Neural cell (in vitro differentiated cells): Measurements from ENCODE around the gene SLC6A16. TPM values are rescaled to one million over a fixed set of nuclear protein-coding genes. Genes with fewer than 3 reads are reported as not detected.
"Not testable (repeated sequence)": the region's sequence is repeated elsewhere in the genome, so short reads cannot be mapped to it uniquely, and the experiment has no call there.

Experiments
- H2AFZ ChIP-seq: fragments of 200-600, 300-800 bp; sonication (generic), shearing (Covaris generic); 2 replicates; pipeline ENCODE4 v1.6.0; 2014; ENCODE audit warnings: low read depth, mild to moderate bottlenecking, antibody characterized with exemption, low read length, moderate library complexity
- H3F3A ChIP-seq: fragments of 200-600 bp; shearing (Covaris generic); 2 replicates; pipeline ENCODE4 v1.6.1; 2016; ENCODE audit warnings: mild to moderate bottlenecking, moderate library complexity, mixed read lengths, antibody characterized with exemption, low read length; ENCODE audit not compliant: insufficient read depth, poor library complexity, severe bottlenecking
- H3K27ac ChIP-seq: fragments of 200-600, 300-800 bp; sonication (generic), shearing (Covaris generic); 2 replicates; pipeline ENCODE4 v1.5.1; 2014; ENCODE audit warnings: mild to moderate bottlenecking, low read length, moderate library complexity
- H3K27me3 ChIP-seq: fragments of 300-800, 200-600 bp; sonication (generic), shearing (Covaris generic); 2 replicates; pipeline ENCODE4 v1.6.0; 2014; ENCODE audit warnings: mild to moderate bottlenecking, low read depth, low read length, moderate library complexity; ENCODE audit not compliant: insufficient read depth
- H3K36me3 ChIP-seq: fragments of 300-800, 200-600 bp; sonication (generic), shearing (Covaris generic); 2 replicates; pipeline ENCODE4 v1.5.1; 2014; ENCODE audit warnings: mild to moderate bottlenecking, antibody characterized with exemption, low read length, moderate library complexity; ENCODE audit not compliant: insufficient read depth
- H3K4me2 ChIP-seq: fragments of 300-800, 200-600 bp; sonication (generic), shearing (Covaris generic); 2 replicates; pipeline ENCODE4 v1.6.0; 2014; ENCODE audit warnings: mild to moderate bottlenecking, low read length
- H3K4me3 ChIP-seq: fragments of 300-800, 200-600 bp; sonication (generic), shearing (Covaris generic); 2 replicates; pipeline ENCODE4 v1.5.1; 2014; ENCODE audit warnings: mild to moderate bottlenecking, low read length, moderate library complexity
- H3K79me2 ChIP-seq: fragments of 200-600 bp; shearing (Covaris generic); replicated peaks from 2 replicates; pipeline ENCODE4 v1.6.0; 2014; ENCODE audit warnings: mild to moderate bottlenecking, low read length, moderate library complexity; ENCODE audit not compliant: insufficient read depth
- H3K9ac ChIP-seq: fragments of 300-800, 200-600 bp; sonication (generic), shearing (Covaris generic); 2 replicates; pipeline ENCODE4 v1.6.1; 2016; ENCODE audit warnings: mild to moderate bottlenecking, low read length, mixed read lengths
- H3K9me2 ChIP-seq: fragments of 200-600 bp; shearing (Covaris generic); 2 replicates; pipeline ENCODE4 v1.6.1; 2016; ENCODE audit warnings: mild to moderate bottlenecking, low read length, mixed read lengths; ENCODE audit not compliant: insufficient read depth
- H3K9me3 ChIP-seq: fragments of 200-600, 300-800 bp; sonication (generic), shearing (Covaris generic); 2 replicates; pipeline ENCODE4 v1.6.1; 2016; ENCODE audit warnings: mild to moderate bottlenecking, mixed run types, low read length, moderate library complexity, mixed read lengths
- H4K20me1 ChIP-seq: fragments of 200-600 bp; shearing (Covaris generic); 2 replicates; pipeline ENCODE4 v1.6.1; 2016; ENCODE audit warnings: mild to moderate bottlenecking, mixed run types; ENCODE audit not compliant: insufficient read depth
- CTCF ChIP-seq: fragments of 450-650 bp; IDR thresholded peaks from 2 replicates; pipeline ENCODE4 v1.5.1; 2014; ENCODE audit warnings: antibody characterized with exemption, mild to moderate bottlenecking, moderate library complexity; ENCODE audit not compliant: poor library complexity, severe bottlenecking
- EP300 ChIP-seq: fragments of 450-650 bp; conservative IDR thresholded peaks from 2 replicates; pipeline ENCODE4 v1.6.1; 2014; ENCODE audit warnings: antibody characterized with exemption, mild to moderate bottlenecking, moderate library complexity; ENCODE audit not compliant: poor library complexity, severe bottlenecking
- EZH2 ChIP-seq: fragments of 200-600, 300-800 bp; shearing (Covaris generic), sonication (generic); IDR thresholded peaks from 2 replicates; pipeline ENCODE4 v1.6.1; 2014; ENCODE audit warnings: antibody characterized with exemption, low read length, borderline replicate concordance, mild to moderate bottlenecking; ENCODE audit not compliant: insufficient read depth, poor library complexity, severe bottlenecking
- MXI1 ChIP-seq: fragments of 450-650 bp; conservative IDR thresholded peaks from 2 replicates; pipeline ENCODE4 v1.6.1; 2014; ENCODE audit warnings: antibody characterized with exemption, mild to moderate bottlenecking; ENCODE audit not compliant: poor library complexity, severe bottlenecking
- POLR2AphosphoS5 ChIP-seq: IDR thresholded peaks from 2 replicates; pipeline ENCODE4 v1.6.1; 2012
- RAD21 ChIP-seq: fragments of 450-650 bp; conservative IDR thresholded peaks from 2 replicates; pipeline ENCODE4 v1.6.1; 2014; ENCODE audit warnings: antibody characterized with exemption, mild to moderate bottlenecking, moderate library complexity
- SMC3 ChIP-seq: fragments of 450-650 bp; conservative IDR thresholded peaks from 2 replicates; pipeline ENCODE4 v1.6.1; 2014; ENCODE audit warnings: antibody characterized with exemption, mild to moderate bottlenecking, moderate library complexity; ENCODE audit not compliant: poor library complexity
- TAF1 ChIP-seq: IDR thresholded peaks from 2 replicates; pipeline ENCODE4 v1.6.1; 2012; ENCODE audit warnings: low read depth
- polyA plus RNA-seq: library from polyadenylated mRNA; depleted of rRNA; stranded (reverse); fragments of >200 nt; gene quantifications from 2 replicates; pipeline ENCODE4 v1.2.3, GENCODE V29; 2014

SLC6A16 gene
- polyA plus RNA-seq, 1 donor from 2014 or later = not detected

- not testable (repeated sequence) for H3K9me3 ChIP-seq, H2AFZ ChIP-seq, H3K27me3 ChIP-seq, H3K4me3 ChIP-seq, H3F3A ChIP-seq, H3K4me2 ChIP-seq, H3K27ac ChIP-seq, H3K79me2 ChIP-seq, H4K20me1 ChIP-seq, H3K9ac ChIP-seq, H3K9me2 ChIP-seq, H3K36me3 ChIP-seq
- TF ChIP-seq CTCF = peak; percentile 24
These were observed 58.6 kb downstream of the SLC6A16 start for GRCh38 chr19:49266409-49266808.

- H3K9me2 ChIP-seq = no peaks in the 10 kb centered on the region
- no peaks in the 10 kb centered on the region for H4K20me1 ChIP-seq
- H2AFZ ChIP-seq = no peak overlapping the region
- H3K36me3 ChIP-seq = no peaks in the 10 kb centered on the region
- peaks cover 5% of the 10 kb centered on the region for H3K9me3 ChIP-seq
- H3K4me2 ChIP-seq = no peak overlapping the region
- H3F3A ChIP-seq = no peaks in the 10 kb centered on the region
- no peak overlapping the region for H3K27ac ChIP-seq
- TF ChIP-seq SMC3 (no peak), POLR2AphosphoS5 (no peak), TAF1 (no peak), RAD21 (no peak), CTCF (no peak), EZH2 (no peak), MXI1 (no peak)
- no peak overlapping the region for H3K9ac ChIP-seq
- no peak overlapping the region for H3K4me3 ChIP-seq
- no peaks in the 10 kb centered on the region for H3K79me2 ChIP-seq
- H3K27me3 ChIP-seq = no peaks in the 10 kb centered on the region
These were observed 60.7 kb downstream of the SLC6A16 start for GRCh38 chr19:49264258-49264657.

GRCh38 chr19:49261602-49262001, 63.4 kb downstream of the SLC6A16 start:
- H3K4me3 ChIP-seq = no peak overlapping the region
- H3K9me2 ChIP-seq = no peaks in the 10 kb centered on the region
- no peaks in the 10 kb centered on the region for H3K79me2 ChIP-seq
- no peak overlapping the region for H3K9ac ChIP-seq
- H3K4me2 ChIP-seq = no peak overlapping the region
- H3K27ac ChIP-seq = no peak overlapping the region
- no peaks in the 10 kb centered on the region for H3K27me3 ChIP-seq
- H4K20me1 ChIP-seq = no peaks in the 10 kb centered on the region
- H3F3A ChIP-seq = no peaks in the 10 kb centered on the region
- H3K9me3 ChIP-seq = peaks cover 5% of the 10 kb centered on the region
- TF ChIP-seq RAD21 (no peak), EP300 (no peak), SMC3 (no peak), MXI1 (no peak), TAF1 (no peak), EZH2 (no peak), CTCF (no peak)
- no peak overlapping the region for H2AFZ ChIP-seq
- no peaks in the 10 kb centered on the region for H3K36me3 ChIP-seq
